Small intestine (tissue), 16 donors: Measurements from ENCODE around the gene MBD2. TPM values are rescaled to one million over a fixed set of nuclear protein-coding genes. Genes with fewer than 3 reads are reported as not detected.
A peak's percentile ranks its signal among the peaks of the same experiment; 100 is the strongest.

ENCODE experiments used
- DNase-seq, 2 donors: peaks; one replicate each; pipeline versions ENCODE4 v3.0.0 to v3.0.0-alpha.2; 2013
- FAIRE-seq: peaks from 2 replicates; lab custom pipeline; 2012; peaks lifted over from hg19 to GRCh38; lab: Jason Lieb, UNC
- H3K27ac ChIP-seq, 3 donors: one replicate each; pipeline ENCODE4 v1.5.1; 2013; ENCODE audit warnings: low read length in 2 of 3, mild to moderate bottlenecking in 2 of 3, control low read depth in 1 of 3, inconsistent platforms in 1 of 3, low read depth in 1 of 3, moderate library complexity in 1 of 3
- H3K27me3 ChIP-seq, 3 donors: one replicate each; pipeline ENCODE4 v1.6.1; 2013; ENCODE audit warnings: low read length in 3 of 3, inconsistent platforms in 1 of 3; ENCODE audit not compliant: control insufficient read depth in 3 of 3, insufficient read depth in 3 of 3
- H3K36me3 ChIP-seq, 3 donors: one replicate each; pipeline ENCODE4 v1.6.1; 2013; ENCODE audit warnings: low read length in 3 of 3, inconsistent platforms in 1 of 3, low read depth in 1 of 3, mild to moderate bottlenecking in 1 of 3, moderate library complexity in 1 of 3; ENCODE audit not compliant: control insufficient read depth in 3 of 3, insufficient read depth in 2 of 3
- H3K4me1 ChIP-seq, 3 donors: one replicate each; pipeline ENCODE4 v1.6.1; 2013; ENCODE audit warnings: low read length in 2 of 3, inconsistent platforms in 1 of 3, low read depth in 1 of 3, mild to moderate bottlenecking in 1 of 3, moderate library complexity in 1 of 3; ENCODE audit not compliant: control insufficient read depth in 3 of 3, insufficient read depth in 2 of 3
- H3K4me3 ChIP-seq, 3 donors: one replicate each; pipeline ENCODE4 v1.5.1; 2013; ENCODE audit warnings: low read length in 3 of 3, control low read depth in 1 of 3, inconsistent platforms in 1 of 3, low read depth in 1 of 3, mild to moderate bottlenecking in 1 of 3, moderate library complexity in 1 of 3
- H3K9me3 ChIP-seq, 2 donors: one replicate each; pipeline ENCODE4 v1.6.1; 2013; ENCODE audit warnings: low read depth in 1 of 2, low read length in 1 of 2; ENCODE audit not compliant: control insufficient read depth in 2 of 2, insufficient read depth in 1 of 2
- WGBS, 3 donors: extraction: QIAGEN DNeasy Blood & Tissue Kit; methylation state at CpG; one replicate each; pipeline ENCODE4 v1.1.7; 2013; 5-methylcytosine and 5-hydroxymethylcytosine counted together
- long read RNA-seq, 10 donors: transcript quantifications; one replicate each; lab custom pipeline, GENCODE V29; 2026
- polyA plus RNA-seq, 4 donors: library from polyadenylated mRNA; stranded (reverse) in 3 of 4; unstranded in 1 of 4; fragments of 200-250 nt in 3 of 4; fragments of 120-200 nt in 1 of 4; gene quantifications; one replicate each; pipeline versions ENCODE4 v1.2.1 to v1.2.3, GENCODE V29; 2013
- donor health status: healthy with polysubstance abuse.
- donor health status: control.
- donor health status: control.
- donor health status: Bipolar disorder and iron deficiency.
- donor health status: healthy.

Gene MBD2, protein sequence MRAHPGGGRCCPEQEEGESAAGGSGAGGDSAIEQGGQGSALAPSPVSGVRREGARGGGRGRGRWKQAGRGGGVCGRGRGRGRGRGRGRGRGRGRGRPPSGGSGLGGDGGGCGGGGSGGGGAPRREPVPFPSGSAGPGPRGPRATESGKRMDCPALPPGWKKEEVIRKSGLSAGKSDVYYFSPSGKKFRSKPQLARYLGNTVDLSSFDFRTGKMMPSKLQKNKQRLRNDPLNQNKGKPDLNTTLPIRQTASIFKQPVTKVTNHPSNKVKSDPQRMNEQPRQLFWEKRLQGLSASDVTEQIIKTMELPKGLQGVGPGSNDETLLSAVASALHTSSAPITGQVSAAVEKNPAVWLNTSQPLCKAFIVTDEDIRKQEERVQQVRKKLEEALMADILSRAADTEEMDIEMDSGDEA
- 10 to 100 TPM; 24.0 to 65.1 (median 36.9) TPM for polyA plus RNA-seq
- long read RNA-seq, donor 1: 0 reads
- long read RNA-seq, donor 2, full-length matches to known transcripts: 9 of 9 reads
- long read RNA-seq, donor 2, partial matches to known transcripts: 0 of 9 reads
- long read RNA-seq, donor 2, other reads (novel, unspliced or antisense): 0 of 9 reads
- long read RNA-seq, donor 3, full-length matches to known transcripts: 12 of 25 reads
- long read RNA-seq, donor 3, partial matches to known transcripts: 13 of 25 reads
- long read RNA-seq, donor 3, other reads (novel, unspliced or antisense): 0 of 25 reads
- long read RNA-seq, donor 4: 0 reads
- long read RNA-seq, donor 5, full-length matches to known transcripts: 2 of 2 reads
- long read RNA-seq, donor 5, partial matches to known transcripts: 0 of 2 reads
- long read RNA-seq, donor 5, other reads (novel, unspliced or antisense): 0 of 2 reads
- long read RNA-seq, donor 6, full-length matches to known transcripts: 22 of 22 reads
- long read RNA-seq, donor 6, partial matches to known transcripts: 0 of 22 reads
- long read RNA-seq, donor 6, other reads (novel, unspliced or antisense): 0 of 22 reads
- long read RNA-seq, donor 7, full-length matches to known transcripts: 18 of 18 reads
- long read RNA-seq, donor 7, partial matches to known transcripts: 0 of 18 reads
- long read RNA-seq, donor 7, other reads (novel, unspliced or antisense): 0 of 18 reads
- long read RNA-seq, donor 8, full-length matches to known transcripts: 2 of 2 reads
- long read RNA-seq, donor 8, partial matches to known transcripts: 0 of 2 reads
- long read RNA-seq, donor 8, other reads (novel, unspliced or antisense): 0 of 2 reads
- long read RNA-seq, donor 9, full-length matches to known transcripts: 6 of 6 reads
- long read RNA-seq, donor 9, partial matches to known transcripts: 0 of 6 reads
- long read RNA-seq, donor 9, other reads (novel, unspliced or antisense): 0 of 6 reads
- long read RNA-seq, donor 10, full-length matches to known transcripts: 18 of 18 reads
- long read RNA-seq, donor 10, partial matches to known transcripts: 0 of 18 reads
- long read RNA-seq, donor 10, other reads (novel, unspliced or antisense): 0 of 18 reads

DNA sequence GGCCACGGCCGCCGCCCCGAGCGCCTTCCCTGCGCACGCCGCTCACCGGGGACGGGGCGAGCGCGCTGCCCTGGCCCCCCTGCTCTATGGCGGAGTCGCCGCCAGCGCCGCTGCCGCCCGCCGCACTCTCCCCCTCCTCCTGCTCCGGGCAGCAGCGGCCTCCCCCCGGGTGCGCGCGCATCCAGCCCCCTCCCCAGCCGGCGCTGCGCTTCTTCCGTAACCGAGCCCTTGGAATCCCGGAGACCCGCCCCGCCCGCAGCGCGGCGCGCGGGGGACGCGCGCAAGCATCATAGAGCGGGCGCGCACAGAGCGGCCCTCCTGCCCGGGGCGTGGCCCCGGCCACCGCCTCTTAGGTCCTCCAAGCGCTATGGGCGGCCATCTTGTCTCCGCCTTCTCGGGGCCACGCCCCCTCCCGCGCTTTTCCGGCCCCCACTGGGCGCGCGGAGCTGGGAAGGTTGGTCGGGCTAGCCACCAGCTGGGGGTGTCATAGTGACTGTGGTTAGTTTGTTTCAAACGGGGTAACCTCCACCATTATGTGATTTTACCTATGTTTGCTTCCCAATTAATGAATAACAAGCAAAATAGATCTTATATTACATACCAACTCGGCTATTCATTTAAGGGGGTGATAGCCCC is at the start of gene MBD2:
Gene MBD2, minus strand, starts transcription at position 291 of the 636 bp plus-strand sequence. Its CDS starts 110 bp downstream, at position 181.
- no peaks in the 10 kb centered on the region for H3K9me3 ChIP-seq
- H3K36me3 ChIP-seq: no peaks in the 10 kb centered on the region
- peak within 1 kb of the TSS; percentile 74 to 99 (median 96) for H3K4me3 ChIP-seq
- peaks cover 5 to 34% (median 14%) of the 10 kb centered on the region in 3 donors for H3K4me1 ChIP-seq
- peak within 1 kb of the TSS; percentile 68 to 90 (median 80) for H3K27ac ChIP-seq
- FAIRE-seq (no peak), DNase-seq (peak; percentile 94 to 98)
- 1% methylated on average over 26 to 66 of the region's 66 CpGs for WGBS, 3 donors
- H3K27me3 ChIP-seq: no peaks in the 10 kb centered on the region

DNA sequence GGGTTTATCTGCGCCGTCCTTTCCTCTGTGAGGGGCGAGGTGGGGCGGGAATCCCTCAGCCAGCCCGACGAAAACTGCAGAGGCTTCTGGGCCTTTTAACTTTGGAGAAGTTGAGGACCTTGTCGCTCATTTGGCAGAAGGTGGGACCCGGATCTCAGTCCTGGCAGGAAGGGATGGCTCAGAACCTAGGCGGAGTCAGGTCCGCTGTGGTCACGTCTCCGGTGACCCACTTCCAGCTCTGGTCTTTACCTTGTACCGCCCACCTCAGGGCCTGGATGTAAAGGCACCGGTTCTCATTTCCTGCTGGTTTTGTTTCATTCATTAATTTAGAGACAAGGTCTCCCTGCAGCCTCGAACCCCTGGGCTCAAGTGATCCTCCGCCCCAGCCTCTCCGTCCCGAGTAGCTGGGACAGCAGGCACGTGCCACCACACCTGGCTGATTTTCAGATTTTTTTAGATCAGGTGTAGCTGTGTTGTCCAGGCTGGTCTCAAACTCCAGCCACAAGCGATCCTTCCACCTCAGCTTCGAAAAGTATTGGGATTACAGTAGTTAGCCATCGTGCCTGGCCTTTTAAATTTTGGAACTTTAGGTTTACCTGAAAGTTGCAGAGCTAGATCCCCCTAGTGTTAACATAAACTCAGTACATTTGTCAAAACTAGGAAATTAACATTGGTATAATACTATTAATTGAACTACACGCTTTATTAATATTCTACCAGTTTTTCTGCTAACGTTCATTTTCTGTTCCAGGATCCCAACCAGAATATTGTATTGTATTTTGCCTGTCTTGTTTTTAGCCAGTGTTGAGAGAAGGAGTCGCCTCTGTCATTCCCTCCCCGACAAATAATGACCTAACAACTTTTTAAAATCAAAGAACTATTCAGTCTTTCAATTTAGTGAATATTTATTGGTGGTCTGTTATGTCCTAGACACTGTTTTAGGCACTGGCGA is 45.7 kb upstream of the MBD2 start:
- DNase-seq (peak in 1 of 2 donors; percentile 54), FAIRE-seq (no peak)
- Histone ChIP-seq H3K27me3 (no peaks in the 10 kb centered on the region), H3K27ac (peak overlapping the region; percentile 82 to 97 (median 91)), H3K36me3 (peaks cover 0 to 2% (median 0%) of the 10 kb centered on the region in 3 donors), H3K9me3 (no peaks in the 10 kb centered on the region), H3K4me3 (peak overlapping the region; percentile 45 to 78 (median 69)), H3K4me1 (no peaks in the 10 kb centered on the region)
- WGBS, 3 donors: 8 to 10% (median 9%) methylated on average over 27 of the region's 27 CpGs

DNA sequence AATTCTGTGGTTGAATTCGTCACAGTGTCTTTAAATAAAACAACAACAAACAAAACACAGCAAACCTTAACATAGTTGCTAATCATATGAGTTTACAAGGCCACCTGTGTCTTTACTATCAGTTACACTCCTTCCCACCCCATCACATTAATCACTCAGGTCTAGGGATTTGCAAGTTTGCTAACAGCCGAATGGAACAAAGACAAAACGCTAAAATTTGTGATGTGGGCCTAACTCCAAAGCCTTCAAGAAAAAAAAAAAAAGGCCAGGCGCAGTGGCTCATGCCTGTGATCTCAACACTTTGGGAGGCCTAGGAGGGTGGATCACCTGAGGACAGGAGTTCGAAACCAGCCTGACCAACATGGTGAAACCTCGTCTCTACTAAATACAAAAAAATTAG is 44.3 kb upstream of the MBD2 start:
- H3K27ac ChIP-seq: peak overlapping the region; percentile 82 to 97 (median 91)
- H3K4me1 ChIP-seq: no peaks in the 10 kb centered on the region
- H3K4me3 ChIP-seq: peak overlapping the region in 2 of 3 donors; percentile 69 to 78
- no peak for DNase-seq
- WGBS, 3 donors: 52 to 54% (median 52%) methylated on average over 6 of the region's 6 CpGs
- no peak for FAIRE-seq
- H3K27me3 ChIP-seq: no peaks in the 10 kb centered on the region
- H3K9me3 ChIP-seq: no peaks in the 10 kb centered on the region
- H3K36me3 ChIP-seq: no peaks in the 10 kb centered on the region

DNA sequence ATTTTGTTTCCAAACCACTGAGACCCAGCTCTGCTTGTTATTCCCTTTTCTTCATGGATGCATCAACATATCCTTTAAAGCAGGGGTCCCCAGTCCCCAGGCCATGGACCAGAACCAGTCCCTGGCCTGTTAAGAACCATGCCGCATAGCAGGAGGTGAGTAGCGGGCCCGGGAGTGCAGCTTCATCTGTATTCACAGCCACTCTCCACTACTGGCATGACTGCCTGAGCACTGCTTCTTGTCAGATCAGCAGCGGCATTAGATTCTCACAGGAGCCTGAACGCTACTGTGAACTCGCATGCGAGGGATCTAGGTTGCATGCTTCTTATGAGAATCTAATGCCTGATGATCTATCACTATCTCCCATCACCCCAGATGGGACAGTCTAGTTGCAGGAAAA is 43.2 kb upstream of the MBD2 start:
- Histone ChIP-seq H3K4me1 (no peaks in the 10 kb centered on the region), H3K4me3 (no peak overlapping the region), H3K27ac (no peak overlapping the region), H3K27me3 (no peaks in the 10 kb centered on the region), H3K36me3 (no peaks in the 10 kb centered on the region), H3K9me3 (no peaks in the 10 kb centered on the region)
- FAIRE-seq: no peak
- WGBS, 3 donors: 93% methylated on average over 7 of the region's 7 CpGs
- no peak for DNase-seq

DNA sequence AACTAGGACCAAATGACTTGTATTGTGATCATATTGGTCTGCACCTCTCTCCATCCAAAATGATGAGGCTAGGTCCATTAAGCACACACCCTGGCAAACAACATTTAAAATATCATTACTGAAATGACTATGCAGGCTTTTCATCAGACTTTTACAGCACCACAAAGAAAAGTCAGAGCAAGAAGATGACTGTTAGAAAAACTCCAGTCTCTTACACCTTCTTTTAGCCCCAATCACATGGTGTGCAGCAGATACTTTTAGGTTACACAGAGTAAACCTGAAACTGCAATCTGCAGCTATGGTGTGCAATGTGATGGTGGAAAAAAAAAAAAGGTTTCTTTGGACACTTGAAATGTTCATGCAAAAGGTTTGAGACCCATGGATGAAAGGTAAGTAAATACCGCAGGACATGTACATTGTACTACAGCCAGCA is 39.5 kb upstream of the MBD2 start:
- no peaks in the 10 kb centered on the region for H3K36me3 ChIP-seq
- H3K27ac ChIP-seq: no peak overlapping the region
- no peaks in the 10 kb centered on the region for H3K9me3 ChIP-seq
- H3K4me3 ChIP-seq: no peak overlapping the region
- no peak for FAIRE-seq
- H3K27me3 ChIP-seq: no peaks in the 10 kb centered on the region
- no peaks in the 10 kb centered on the region for H3K4me1 ChIP-seq
- no peak for DNase-seq
- WGBS, 3 donors: 46 to 64% (median 57%) methylated on average over 1 of the region's 1 CpG

DNA sequence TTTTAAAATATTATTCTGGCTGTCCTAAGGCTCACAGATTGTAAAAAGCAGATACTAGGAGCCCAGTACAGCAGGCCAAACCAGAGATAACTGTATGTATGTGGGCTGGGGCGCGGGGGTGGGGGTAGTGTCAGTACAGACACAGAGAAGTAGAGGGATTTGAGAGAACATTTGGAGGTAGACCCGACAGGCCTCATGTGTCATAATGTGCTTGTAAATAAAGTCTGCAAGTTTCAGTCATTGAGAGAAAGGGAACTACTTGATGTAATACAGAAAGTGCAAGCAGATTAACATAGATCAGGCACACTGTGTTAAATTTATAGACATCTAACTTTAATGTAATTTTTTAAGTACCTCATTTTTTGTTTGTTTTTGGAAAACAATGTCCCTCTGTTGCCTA is 37.4 kb upstream of the MBD2 start:
- Histone ChIP-seq H3K9me3 (no peaks in the 10 kb centered on the region), H3K27ac (peak overlapping the region in 1 of 3 donors; percentile 74)
- DNase-seq: no peak

More for the DNA sequence above, 37.4 kb upstream of the MBD2 start:
- H3K4me3 ChIP-seq: no peak overlapping the region
- H3K36me3 ChIP-seq: no peaks in the 10 kb centered on the region
- no peaks in the 10 kb centered on the region for H3K4me1 ChIP-seq
- H3K27me3 ChIP-seq: no peaks in the 10 kb centered on the region
- FAIRE-seq: no peak
- WGBS, 3 donors: 59 to 70% (median 66%) methylated on average over 3 of the region's 3 CpGs
